ENCODE data around the gene ACTR2.

DNA sequence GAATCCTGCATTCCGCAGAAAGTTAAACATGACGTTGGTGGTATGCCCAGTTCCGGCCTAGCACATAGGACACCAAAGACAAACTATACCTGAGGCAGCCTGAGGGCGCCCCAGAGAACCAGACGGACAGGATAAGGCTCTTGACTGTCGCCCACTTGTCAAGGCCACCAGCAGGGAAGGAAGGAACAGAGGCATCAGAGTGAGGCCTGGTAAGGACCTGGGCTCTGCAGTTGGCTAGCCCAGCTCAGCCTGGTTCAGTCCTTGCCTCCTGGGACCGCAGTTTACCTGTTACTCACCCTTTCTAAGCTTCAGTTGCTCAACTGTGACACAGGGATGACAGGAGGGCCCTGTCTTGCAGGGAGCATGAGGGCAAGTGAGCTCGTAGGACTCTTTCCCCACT, 82.1 kb downstream of the ACTR2 start:
- TF ChIP-seq POLR2A (IDR thresholded peaks at IDR 0.05) = no peak
- TF ChIP-seq, protein P1, sequence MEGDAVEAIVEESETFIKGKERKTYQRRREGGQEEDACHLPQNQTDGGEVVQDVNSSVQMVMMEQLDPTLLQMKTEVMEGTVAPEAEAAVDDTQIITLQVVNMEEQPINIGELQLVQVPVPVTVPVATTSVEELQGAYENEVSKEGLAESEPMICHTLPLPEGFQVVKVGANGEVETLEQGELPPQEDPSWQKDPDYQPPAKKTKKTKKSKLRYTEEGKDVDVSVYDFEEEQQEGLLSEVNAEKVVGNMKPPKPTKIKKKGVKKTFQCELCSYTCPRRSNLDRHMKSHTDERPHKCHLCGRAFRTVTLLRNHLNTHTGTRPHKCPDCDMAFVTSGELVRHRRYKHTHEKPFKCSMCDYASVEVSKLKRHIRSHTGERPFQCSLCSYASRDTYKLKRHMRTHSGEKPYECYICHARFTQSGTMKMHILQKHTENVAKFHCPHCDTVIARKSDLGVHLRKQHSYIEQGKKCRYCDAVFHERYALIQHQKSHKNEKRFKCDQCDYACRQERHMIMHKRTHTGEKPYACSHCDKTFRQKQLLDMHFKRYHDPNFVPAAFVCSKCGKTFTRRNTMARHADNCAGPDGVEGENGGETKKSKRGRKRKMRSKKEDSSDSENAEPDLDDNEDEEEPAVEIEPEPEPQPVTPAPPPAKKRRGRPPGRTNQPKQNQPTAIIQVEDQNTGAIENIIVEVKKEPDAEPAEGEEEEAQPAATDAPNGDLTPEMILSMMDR (IDR thresholded peaks at IDR 0.05) = no peak

Data from Peyer's patch (tissue), 4 donors.